ENCODE data around the gene RBAK.
"Not testable (repeated sequence)": the region's sequence is repeated elsewhere in the genome, so short reads cannot be mapped to it uniquely, and the experiment has no call there.

RBAK gene

GRCh38 chr7:5035276-5035675 is 10.4 kb upstream of the RBAK start:
- no peak for TF ChIP-seq CTCF (IDR thresholded peaks at IDR 0.05; ENCODE audit: borderline replicate concordance, control extremely low read depth, extremely low read depth, insufficient read depth, missing control alignments)
- in situ Hi-C loops (cut with MboI; ENCODE audit: low sequenced_read_pairs, unreplicated experiment): no loop called here
- no peak for DNase-seq (ENCODE audit: low spot score)

GRCh38 chr7:5036446-5036845 is 9.2 kb upstream of the RBAK start:
- no peak for TF ChIP-seq CTCF (IDR thresholded peaks at IDR 0.05; ENCODE audit: borderline replicate concordance, control extremely low read depth, extremely low read depth, insufficient read depth, missing control alignments)
- in situ Hi-C loops (cut with MboI; ENCODE audit: low sequenced_read_pairs, unreplicated experiment): no loop called here
- DNase-seq (ENCODE audit: low spot score): no peak

- in situ Hi-C loops (cut with MboI; ENCODE audit: low sequenced_read_pairs, unreplicated experiment): no loop called here
- no peak for TF ChIP-seq CTCF (IDR thresholded peaks at IDR 0.05; ENCODE audit: borderline replicate concordance, control extremely low read depth, extremely low read depth, insufficient read depth, missing control alignments)
- DNase-seq (ENCODE audit: low spot score): no peak
Measured at GRCh38 chr7:5041047-5041446, 4.6 kb upstream of the RBAK start.

GRCh38 chr7:5043661-5044060 is 2.0 kb upstream of the RBAK start:
- TF ChIP-seq CTCF (IDR thresholded peaks at IDR 0.05; ENCODE audit: borderline replicate concordance, control extremely low read depth, extremely low read depth, insufficient read depth, missing control alignments): no peak
- in situ Hi-C loops (cut with MboI; ENCODE audit: low sequenced_read_pairs, unreplicated experiment): no loop called here
- DNase-seq (ENCODE audit: low spot score): no peak

GRCh38 chr7:5046397-5046732 is 705 bp downstream of the RBAK start:
- DNase-seq (ENCODE audit: low spot score); in situ Hi-C loops (cut with MboI; ENCODE audit: low sequenced_read_pairs, unreplicated experiment): not testable (repeated sequence)

- DNase-seq (ENCODE audit: low spot score); in situ Hi-C loops (cut with MboI; ENCODE audit: low sequenced_read_pairs, unreplicated experiment): not testable (repeated sequence)
Measured at GRCh38 chr7:5047127-5047526, 1.5 kb downstream of the RBAK start.

- no peak for TF ChIP-seq CTCF (IDR thresholded peaks at IDR 0.05; ENCODE audit: borderline replicate concordance, control extremely low read depth, extremely low read depth, insufficient read depth, missing control alignments)
- no peak for DNase-seq (ENCODE audit: low spot score)
- in situ Hi-C loops (cut with MboI; ENCODE audit: low sequenced_read_pairs, unreplicated experiment): no loop called here
Measured at GRCh38 chr7:5050676-5051075, 5.0 kb downstream of the RBAK start.

GRCh38 chr7:5051731-5052130 is 6.1 kb downstream of the RBAK start:
- in situ Hi-C loops (cut with MboI; ENCODE audit: low sequenced_read_pairs, unreplicated experiment); DNase-seq (ENCODE audit: low spot score): not testable (repeated sequence)

Measured in GM13976 (cell line).